HG03342 (cell line): ENCODE results near the gene IMP4.

ENCODE experiments used
- ATAC-seq: cut with Tn5 transposase; IDR thresholded peaks from one replicate; pipeline ENCODE4 v1.9.1; 2021; ENCODE audit warnings: mild to moderate bottlenecking, moderate library complexity; ENCODE audit not compliant: unreplicated experiment

The IMP4 gene

DNA sequence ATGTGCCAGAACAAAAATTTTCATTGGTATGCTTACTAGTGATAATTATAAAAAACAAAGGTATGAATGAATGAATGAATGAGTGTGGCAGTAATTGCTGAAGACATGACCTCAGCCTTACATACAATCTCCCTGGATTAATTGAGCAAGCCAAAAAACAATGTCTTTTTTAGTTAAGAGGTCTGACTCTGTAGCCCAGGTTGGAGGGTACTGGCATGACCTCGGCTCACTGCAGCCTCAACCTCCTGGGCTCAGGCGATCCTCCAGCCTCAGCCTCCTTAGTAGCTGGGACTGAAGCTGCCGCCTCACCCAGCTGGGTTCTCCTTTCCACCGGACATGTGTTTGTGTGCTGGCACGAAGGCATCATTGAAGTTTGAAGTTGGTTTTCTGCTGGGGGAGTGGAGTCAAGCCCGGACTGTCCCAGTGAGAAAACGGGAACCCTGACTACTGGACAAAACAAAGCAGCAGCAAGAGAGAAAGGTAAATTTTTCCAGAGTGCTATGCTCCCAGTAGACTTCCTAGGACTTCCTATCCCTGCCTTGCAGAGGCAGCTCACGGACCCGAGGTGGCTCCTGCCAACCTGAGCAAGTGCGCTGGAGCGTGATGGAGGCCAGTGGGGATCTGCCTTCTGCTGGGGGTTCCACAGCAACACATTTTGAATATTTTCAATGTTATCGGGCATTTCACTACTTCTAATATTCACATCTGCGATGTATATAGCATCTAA, 6.4 kb upstream of the IMP4 start:
- no peak for ATAC-seq

DNA sequence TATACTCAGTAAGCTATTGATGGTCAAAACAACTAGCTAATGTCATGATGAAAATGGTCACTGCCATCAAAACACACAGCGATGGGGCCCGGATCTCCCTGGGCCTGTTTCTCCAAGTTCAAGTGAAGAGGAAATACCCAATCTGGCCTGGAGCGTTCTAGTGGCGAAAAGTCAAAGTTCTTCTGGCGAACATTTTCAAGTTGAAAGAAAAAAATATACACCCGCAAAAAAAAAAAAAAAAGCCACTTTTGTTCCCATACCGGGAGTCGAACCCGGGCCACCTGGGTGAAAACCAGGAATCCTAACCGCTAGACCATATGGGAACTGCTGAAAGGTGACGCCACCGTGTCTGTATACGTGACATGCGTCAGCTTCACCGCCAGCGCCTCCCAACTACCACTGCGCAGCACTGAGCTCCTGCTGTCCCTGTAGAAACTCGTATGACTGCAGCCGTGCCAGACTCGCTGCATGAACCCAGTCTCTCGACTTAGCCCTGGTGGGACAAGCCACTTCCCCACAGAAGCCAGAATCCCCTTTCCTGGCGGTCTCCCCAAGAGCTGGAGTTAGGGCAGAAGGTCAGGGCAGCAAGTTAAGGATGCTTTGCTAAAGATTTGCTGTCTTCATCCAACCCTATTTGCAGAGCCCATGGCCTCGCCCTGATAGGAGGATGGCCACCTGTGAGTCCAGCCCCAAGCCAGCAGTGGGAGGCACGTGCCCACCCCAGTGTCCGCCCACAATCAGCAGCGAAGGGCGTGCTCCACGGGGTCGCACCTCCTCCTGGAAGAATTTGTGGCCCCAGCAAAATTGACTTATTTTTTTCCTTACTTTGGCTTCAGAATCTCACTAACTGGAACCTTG, 5.6 kb upstream of the IMP4 start:
- no peak for ATAC-seq

DNA sequence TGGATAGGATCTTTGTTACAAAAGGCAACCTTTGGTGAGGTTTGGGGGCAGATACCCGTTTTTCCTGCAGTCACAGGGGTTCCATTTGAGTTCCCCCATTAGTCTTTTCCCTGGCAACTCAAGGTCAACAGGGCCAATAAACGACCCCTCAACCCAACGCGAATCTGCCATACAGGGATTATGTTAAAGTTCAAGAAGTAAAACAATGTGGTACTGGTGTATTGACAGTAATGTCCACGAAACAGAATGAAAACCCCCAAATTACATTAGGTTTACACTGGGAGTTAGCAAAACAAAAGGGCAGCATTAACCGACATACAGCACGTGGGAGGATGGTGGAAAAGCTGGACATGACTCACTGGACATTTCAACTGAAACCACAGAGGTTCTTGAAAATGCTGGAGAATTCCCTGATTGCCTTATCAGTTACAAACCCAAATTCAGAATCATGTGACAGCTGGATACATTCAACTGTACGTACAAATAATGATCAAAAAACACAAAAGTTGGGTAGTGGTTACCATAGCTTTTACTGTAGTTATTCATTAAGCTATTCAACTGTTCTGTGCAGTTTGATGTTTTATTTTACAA, 4.9 kb upstream of the IMP4 start:
- no peak for ATAC-seq

DNA sequence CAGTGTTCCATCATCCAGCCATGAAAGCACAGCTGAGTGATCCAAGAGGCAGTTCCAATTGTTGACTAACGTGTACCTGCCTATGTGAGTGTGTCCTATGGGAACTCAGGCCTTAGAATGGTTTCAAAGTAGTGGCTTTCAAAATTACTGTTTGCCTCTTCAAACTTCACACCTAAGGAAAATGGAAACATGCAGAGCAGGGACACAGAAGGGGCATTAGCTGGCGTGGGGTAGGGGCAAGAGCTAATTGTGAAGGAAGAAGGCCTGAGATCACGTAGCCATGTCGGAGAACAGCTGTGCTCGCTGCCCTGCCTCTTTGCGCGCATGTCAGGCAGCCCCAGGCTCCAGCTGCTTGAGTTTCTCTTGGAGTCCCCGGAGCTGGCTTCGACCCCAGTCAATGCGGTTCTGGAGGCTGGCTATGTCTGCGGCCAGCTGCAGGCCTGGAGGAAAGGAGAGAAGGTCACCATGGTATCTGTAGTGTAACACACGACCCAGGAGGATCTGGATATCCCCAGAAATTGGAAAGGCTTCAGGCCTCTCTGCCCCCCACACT, 3.8 kb upstream of the IMP4 start:
- no peak for ATAC-seq

DNA sequence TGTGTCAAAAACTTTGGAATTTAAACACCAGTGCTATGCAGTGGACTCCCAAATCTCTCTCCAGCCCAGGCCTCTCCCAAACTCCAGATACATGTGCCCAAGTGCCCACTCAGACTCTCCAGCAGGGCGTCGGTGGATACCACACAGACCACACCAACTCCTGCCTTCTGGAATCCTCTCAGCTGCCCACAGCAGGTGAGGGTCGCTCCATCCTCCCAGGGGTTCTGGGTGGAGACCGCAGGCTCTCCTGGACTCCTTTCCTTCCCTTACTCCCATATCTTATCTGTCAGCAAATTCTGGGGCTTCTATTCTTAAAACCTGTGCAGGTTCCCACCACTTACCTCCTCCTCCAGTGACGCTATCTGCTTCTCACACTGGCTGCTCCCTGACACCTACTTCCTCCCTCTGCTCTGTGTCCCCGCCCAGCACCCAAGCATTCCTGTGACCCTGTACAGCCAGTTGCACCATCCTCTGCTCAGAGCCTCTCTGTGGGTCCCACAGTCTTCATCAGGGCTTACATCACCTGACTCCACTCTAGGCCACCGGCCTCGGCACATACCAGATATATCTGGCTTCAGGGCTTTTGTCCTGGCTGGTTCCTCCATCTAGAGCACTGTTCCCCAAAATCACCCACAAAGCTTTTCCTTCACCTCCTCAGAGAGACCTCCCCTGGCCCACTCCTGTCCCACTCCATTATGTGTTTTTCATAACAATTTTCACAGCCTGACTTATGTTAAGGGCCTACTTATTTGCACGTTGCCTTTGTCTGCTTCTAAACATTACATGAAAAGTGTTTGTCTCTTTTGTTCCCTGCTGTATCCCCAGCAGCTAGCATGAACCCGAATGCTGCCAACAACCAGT, 2.6 kb upstream of the IMP4 start:
- no peak for ATAC-seq

DNA sequence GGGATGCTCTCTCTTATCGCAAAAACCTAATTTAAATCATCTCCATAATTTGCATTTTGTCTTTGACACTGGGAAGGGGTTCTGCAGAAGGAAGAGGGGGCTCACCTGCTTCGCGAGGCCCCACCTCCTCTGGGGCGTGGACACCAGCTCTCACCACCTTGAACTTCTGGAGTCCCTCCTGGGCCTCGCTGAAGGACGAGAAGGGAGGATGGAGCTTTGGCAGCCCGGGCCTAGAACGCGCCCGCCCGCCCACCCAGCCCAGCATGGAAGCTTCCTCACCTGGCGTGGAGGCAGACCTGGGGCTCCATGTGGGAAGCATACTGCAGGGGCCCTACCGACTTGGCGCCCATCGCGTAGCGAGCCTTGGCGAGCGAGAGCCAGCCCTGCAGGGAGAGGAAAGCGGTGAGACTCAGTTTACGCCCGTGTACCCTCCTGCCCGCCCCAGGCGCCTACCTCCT, 1.1 kb upstream of the IMP4 start:
- ATAC-seq: no peak

DNA sequence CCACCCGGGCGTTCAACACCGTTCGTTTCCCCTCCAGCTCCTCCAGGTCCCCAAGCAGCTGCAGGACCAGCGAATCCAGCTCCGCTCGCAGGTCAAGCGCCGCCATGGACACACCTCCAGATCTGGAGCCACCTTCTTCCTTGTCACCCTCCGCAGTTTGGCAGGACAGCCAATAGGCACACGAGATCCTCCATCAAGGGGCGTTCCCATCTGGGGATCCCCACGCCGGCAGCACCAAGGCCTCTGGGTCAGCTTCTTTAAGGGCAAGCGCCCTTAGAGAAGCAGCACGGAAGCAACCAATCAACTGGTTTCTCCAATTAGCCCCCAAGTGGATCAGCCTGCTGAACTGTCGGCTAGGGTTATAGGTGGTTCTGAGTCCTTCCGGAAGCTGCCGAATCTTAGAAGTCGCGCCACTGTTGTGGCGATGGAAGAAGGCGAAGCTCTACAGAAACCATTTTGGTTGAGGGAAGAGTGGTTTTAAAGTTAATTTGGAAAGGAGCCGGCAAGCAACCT, 621 bp upstream of the IMP4 start:
- peak; percentile 77 for ATAC-seq

DNA sequence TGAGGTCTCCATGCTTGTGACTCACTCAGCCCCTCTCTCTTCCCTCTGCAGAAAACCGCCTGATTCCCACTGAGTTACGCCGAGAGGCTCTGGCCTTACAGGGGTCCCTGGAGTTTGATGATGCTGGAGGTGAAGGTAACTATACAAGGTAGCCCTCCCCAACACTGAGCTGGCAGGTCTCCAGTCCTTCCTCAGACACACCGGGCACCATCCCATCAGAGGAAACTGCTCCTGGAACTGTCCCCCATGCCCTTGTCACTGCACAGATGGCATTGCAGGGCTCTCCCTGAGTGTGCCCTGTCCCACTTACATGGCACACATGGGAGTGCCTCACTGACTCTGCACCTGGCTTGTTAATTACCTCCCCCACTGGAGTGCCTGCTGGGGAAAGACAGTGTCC, 1.9 kb downstream of the IMP4 start:
- ATAC-seq: no peak

DNA sequence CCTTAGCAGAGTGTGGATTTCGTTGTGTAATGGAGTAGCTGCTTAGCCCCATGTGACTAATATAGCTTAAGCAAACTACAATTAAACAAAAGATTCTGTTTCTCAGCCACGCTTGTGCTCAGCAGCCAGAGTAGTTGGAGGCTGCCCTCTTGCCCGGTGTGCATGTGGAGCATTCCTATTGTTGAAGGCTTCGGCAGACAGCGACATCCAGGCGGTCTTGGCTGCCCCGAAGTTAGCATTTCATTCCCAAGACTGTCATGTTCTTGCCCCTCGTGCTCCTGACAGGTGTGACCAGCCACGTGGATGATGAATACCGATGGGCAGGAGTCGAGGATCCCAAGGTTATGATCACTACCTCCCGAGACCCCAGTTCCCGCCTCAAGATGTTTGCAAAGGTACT, 2.4 kb downstream of the IMP4 start:
- ATAC-seq: no peak

DNA sequence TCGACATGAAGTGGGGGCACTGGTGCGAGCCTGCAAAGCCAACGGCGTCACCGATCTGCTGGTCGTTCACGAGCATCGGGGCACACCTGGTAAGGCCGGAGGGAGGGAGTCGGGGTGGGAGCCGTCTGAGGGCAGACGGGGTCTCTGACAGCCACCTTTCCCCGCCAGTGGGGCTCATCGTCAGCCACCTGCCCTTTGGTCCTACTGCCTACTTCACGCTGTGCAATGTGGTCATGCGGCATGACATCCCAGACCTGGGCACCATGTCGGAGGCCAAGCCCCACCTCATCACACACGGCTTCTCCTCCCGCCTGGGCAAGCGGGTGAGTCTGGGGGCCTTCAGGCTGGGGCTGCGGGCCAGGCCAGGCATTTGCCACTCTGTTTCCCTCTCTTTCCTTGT, 2.9 kb downstream of the IMP4 start:
- ATAC-seq: no peak

DNA sequence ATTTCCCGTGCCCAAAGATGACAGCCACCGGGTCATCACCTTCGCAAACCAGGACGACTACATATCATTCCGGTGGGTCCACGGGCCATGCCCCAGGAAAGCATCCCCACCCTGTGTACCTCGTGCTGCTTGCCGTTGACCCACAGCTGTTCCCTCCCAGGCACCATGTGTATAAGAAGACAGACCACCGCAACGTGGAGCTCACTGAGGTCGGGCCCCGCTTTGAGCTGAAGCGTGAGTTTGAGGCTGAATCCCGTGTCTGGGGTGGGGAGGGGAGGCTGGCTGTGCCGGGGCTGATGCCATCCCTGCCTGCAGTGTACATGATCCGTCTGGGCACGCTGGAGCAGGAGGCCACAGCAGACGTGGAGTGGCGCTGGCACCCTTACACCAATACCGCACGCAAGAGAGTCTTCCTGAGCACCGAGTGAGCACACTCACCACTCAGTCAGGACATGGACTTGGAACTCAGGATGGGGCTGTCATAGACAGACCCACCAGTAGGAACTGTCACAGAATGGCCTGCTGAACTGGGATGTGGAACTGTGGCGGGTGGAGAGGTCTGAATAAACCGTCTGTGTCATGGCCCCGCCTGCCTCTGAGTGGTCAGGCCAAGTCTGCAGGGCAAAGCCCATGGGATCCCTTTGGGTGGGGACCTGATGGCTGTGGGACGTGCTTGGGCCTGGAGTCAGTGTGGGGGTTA, 3.5 kb downstream of the IMP4 start:
- no peak for ATAC-seq

DNA sequence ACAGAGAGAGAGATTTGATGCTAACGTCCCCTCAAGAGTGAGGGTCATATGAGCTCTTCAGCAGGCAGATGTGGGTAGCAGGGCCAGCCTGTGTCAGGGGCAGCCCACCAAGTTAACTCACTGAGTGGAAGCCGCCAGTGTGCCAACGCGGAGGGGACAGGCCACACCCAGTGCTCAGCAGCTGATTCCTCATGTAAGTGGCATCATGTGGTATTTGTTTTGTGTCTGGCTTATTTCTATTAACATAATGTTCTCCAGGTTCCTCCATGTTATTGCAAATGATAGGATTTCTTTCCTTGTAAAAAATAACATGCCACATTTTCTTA, 4.0 kb downstream of the IMP4 start:
- no peak for ATAC-seq

DNA sequence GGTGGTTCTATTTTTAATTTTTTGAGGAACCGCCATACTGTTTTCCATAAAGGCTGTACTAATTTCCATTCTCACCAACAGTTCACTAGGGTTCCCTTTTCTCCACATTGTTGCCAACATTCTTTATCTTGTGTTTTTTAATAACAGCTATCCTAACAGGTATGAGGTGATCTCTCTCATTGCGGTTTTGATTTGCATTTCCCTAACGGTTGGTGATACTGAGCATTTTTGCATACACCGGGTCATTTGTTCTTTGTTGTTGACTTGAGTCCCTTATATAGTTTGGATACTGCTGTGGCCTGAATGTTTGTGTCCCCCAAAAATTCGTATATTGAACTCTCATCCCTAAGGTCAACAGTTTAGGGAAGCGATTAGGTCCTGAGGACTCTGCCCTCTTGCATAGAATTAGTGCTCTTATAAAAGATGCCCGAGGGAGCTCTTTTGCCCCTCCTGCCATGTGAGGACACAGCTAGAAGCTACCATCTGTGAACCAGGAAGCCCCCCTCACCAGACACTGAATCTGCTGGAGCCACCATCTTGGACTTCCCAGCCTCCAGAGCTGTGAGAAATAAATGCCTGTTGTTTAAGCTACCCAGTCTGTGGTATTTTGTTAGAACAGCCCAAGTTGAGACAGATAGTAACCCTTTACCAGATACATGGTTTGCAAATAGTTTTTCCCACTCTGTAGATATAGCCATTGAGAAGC, 4.7 kb downstream of the IMP4 start:
- ATAC-seq: no peak

DNA sequence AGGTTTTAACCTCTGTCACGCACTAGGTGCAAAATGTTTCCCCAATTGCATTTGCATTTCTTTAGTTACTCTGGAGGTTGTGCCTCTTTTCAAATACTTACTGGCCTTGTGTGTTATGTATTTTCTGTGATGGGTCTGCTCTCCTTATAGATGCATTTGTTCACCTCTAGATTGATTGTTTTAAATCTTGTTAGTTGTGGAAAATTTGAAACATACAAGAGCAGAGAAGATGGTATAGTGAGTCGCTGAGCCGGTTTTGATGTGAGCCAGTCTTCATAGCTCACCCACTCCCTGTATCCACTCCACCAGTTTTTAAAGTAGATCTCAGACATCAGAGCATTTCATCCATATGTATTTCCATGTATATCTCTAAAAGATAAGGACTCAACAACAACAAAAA, 6.5 kb downstream of the IMP4 start:
- no peak for ATAC-seq

DNA sequence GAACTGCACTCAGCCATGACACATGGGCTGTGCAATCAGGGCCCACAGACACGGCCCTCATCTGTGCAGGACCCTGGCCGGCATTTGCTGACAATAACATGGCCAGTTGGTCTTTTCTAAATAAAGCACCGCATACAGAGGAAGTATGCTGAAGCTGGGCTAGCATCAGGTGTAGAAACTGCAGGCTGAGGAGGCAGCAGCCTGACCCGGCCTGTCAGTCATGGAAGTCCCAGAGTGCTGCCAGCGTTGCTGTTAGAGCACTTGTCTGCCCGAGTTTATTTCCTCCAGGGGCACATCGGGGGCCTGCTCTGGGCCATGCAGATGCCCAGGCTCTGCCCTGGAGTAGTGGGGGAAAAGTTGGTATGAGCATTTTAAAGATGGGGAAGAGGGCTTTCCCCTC, 9.0 kb downstream of the IMP4 start:
- no peak for ATAC-seq

DNA sequence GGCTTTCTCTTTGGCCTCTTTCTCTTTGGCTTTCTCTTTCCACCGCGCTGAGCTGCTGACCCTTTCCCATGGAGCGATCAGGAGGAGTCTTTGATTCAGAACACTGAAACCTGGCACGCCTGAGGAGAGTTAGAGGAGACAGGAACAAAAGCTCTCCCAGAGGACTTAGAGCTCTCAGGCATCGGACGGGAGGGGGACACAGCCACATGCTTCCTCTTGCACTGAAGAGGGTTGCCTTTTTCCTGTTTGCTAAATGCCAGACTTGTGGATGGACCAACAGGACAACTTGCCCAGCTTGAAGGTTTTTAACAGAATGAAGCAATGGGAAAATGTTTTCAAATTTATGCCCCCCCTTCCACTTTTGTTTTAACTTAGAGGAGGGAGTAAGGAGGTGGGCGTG, 9.5 kb downstream of the IMP4 start:
- ATAC-seq: no peak

DNA sequence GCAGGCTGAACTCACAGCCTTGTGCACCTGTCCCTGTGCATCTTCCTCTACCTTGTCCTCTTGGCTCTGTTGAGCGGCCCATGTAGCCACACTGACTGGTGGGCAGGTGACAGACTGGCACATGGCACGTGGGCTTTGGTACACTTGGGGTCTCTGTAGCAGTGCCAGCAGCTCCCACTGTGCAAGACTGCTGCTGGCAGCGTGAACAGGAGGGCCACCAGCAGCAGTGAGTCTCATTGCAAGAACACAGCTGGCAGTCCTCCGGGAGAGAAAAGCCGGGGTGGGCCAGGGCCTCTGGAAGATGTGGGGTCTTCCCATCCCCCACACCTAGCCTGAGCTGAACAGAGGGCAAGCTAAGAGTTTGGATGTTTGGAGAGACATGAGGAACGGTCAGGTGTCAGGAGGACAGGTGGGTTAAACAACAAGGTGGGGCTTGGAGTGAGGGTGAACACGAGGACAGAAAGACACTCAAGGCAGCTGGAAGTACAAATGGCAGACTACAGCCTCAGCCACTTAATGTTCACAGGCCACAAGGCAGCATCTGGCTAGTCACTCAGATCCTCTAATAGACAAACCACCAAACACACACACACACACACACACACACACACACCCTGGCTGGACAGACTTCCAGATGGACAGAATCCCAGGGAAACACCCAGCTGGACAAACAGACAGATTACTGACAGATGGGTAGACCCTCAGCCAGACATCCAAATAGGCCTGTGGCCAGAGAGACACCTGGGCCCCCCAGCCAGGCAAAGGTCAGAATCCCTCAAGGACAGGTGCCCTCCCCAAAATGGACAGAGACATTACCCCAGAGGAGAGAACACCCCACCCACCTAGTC, 10.8 kb downstream of the IMP4 start:
- no peak for ATAC-seq

DNA sequence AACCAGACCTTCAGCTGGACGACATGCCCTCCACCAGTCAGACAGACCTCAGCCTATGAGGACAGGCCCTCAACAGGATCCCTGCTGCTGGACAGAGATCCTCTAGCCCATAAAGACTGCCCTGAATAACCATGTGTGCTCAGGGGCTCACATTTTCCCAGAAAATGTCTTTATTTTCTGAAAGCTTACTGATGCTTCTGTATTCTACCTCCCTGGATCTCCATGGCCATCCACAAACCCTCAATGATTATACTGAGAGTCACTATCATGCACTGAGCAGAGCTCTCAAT, 11.4 kb downstream of the IMP4 start:
- no peak for ATAC-seq

DNA sequence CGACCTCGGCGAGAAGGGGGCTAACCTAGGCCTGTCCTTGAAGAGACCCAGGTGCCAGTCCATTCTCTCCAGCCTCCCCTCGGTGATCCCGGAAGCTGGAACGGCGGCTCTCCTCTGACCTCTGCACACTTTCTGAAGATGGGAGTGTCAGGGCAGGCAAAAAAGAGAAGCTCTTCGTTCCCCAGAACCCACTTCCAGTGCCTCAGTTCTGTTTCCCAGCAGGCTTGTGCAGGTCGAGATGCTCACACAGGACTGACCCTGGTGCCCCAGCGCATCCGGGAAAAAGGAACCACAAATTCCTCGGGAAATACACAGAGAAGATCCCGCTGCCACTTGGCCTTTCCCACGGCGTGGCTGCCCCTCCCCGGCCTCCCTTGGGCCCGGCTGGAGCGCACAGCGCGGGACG, 12.5 kb downstream of the IMP4 start:
- ATAC-seq: no peak
